ENCODE measurements around the gene IFT52. TPM values are rescaled to one million over a fixed set of nuclear protein-coding genes. Genes with fewer than 3 reads are reported as not detected.

Gene IFT52
- total RNA-seq, 1 donor from 2014 or later = 22.6 TPM

- FAIRE-seq (no peak), DNase-seq (ENCODE audit: low read depth) (no peak)
Observed at GRCh38 chr20:43667341-43668132, 76.8 kb downstream of the IFT52 start.

GRCh38 chr20:43669332-43669731 lies 78.6 kb downstream of the IFT52 start:
- no peak for TF ChIP-seq CTCF (IDR thresholded peaks at IDR 0.05; ENCODE audit: insufficient read depth, low read length, severe bottlenecking)
- no peaks in the 10 kb centered on the region for H3K27me3 ChIP-seq (ENCODE audit: control insufficient read depth, insufficient read depth, low read length)
- FAIRE-seq (no peak), DNase-seq (ENCODE audit: low read depth) (peak; percentile 28)
- H3K4me3 ChIP-seq (ENCODE audit: low read depth, low read length) = no peak overlapping the region
- no peaks in the 10 kb centered on the region for H3K36me3 ChIP-seq (ENCODE audit: control insufficient read depth, insufficient read depth, low read length)

More at GRCh38 chr20:43667341-43668132, 76.8 kb downstream of the IFT52 start:
- Histone ChIP-seq H3K36me3 (ENCODE audit: control insufficient read depth, insufficient read depth, low read length) (no peaks in the 10 kb centered on the region), H3K27me3 (ENCODE audit: control insufficient read depth, insufficient read depth, low read length) (no peaks in the 10 kb centered on the region), H3K4me3 (ENCODE audit: low read depth, low read length) (peak overlapping the region; percentile 47)
- TF ChIP-seq CTCF (IDR thresholded peaks at IDR 0.05; ENCODE audit: insufficient read depth, low read length, severe bottlenecking) = no peak

GRCh38 chr20:43670423-43670822 lies 79.7 kb downstream of the IFT52 start:
- no peak for TF ChIP-seq CTCF (IDR thresholded peaks at IDR 0.05; ENCODE audit: insufficient read depth, low read length, severe bottlenecking)
- FAIRE-seq (no peak), DNase-seq (ENCODE audit: low read depth) (no peak)
- H3K27me3 ChIP-seq (ENCODE audit: control insufficient read depth, insufficient read depth, low read length) = no peaks in the 10 kb centered on the region
- no peaks in the 10 kb centered on the region for H3K36me3 ChIP-seq (ENCODE audit: control insufficient read depth, insufficient read depth, low read length)
- H3K4me3 ChIP-seq (ENCODE audit: low read depth, low read length) = no peak overlapping the region

GRCh38 chr20:43676368-43676767 lies 85.6 kb downstream of the IFT52 start:
- DNase-seq (ENCODE audit: low read depth) (no peak), FAIRE-seq (no peak)
- no peak overlapping the region for H3K4me3 ChIP-seq (ENCODE audit: low read depth, low read length)
- H3K27me3 ChIP-seq (ENCODE audit: control insufficient read depth, insufficient read depth, low read length) = no peaks in the 10 kb centered on the region
- TF ChIP-seq CTCF (IDR thresholded peaks at IDR 0.05; ENCODE audit: insufficient read depth, low read length, severe bottlenecking) = no peak
- H3K36me3 ChIP-seq (ENCODE audit: control insufficient read depth, insufficient read depth, low read length) = no peaks in the 10 kb centered on the region

- Histone ChIP-seq H3K27me3 (ENCODE audit: control insufficient read depth, insufficient read depth, low read length) (no peaks in the 10 kb centered on the region), H3K36me3 (ENCODE audit: control insufficient read depth, insufficient read depth, low read length) (no peaks in the 10 kb centered on the region), H3K4me3 (ENCODE audit: low read depth, low read length) (no peak overlapping the region)
- DNase-seq (ENCODE audit: low read depth) (no peak), FAIRE-seq (no peak)
- TF ChIP-seq CTCF (IDR thresholded peaks at IDR 0.05; ENCODE audit: insufficient read depth, low read length, severe bottlenecking) = no peak
Observed at GRCh38 chr20:43680981-43681380, 90.2 kb downstream of the IFT52 start.
